ELR (cell line): Measurements from ENCODE around the gene DGKG.
A peak's percentile ranks its signal among the peaks of the same experiment; 100 is the strongest.

ENCODE experiments used
- DNase-seq: peaks from one replicate; pipeline ENCODE4 v3.0.0-alpha.2; 2015; ENCODE audit warnings: low read depth

The DGKG gene

GRCh38 chr3:186141790-186142189, 220.2 kb downstream of the DGKG start:
- DNase-seq, result no peak

- DNase-seq, result no peak
Observed at GRCh38 chr3:186138272-186138981, 223.6 kb downstream of the DGKG start.

- DNase-seq, result peak; percentile 11
Observed at GRCh38 chr3:186137051-186137685, 224.9 kb downstream of the DGKG start.

- no peak for DNase-seq
Observed at GRCh38 chr3:186133980-186134379, 228.1 kb downstream of the DGKG start.

GRCh38 chr3:186132487-186132886, 229.5 kb downstream of the DGKG start:
- no peak for DNase-seq

GRCh38 chr3:186129206-186129605, 232.8 kb downstream of the DGKG start:
- no peak for DNase-seq

GRCh38 chr3:186128158-186128557, 233.9 kb downstream of the DGKG start:
- no peak for DNase-seq

- no peak for DNase-seq
Observed at GRCh38 chr3:186127463-186127862, 234.6 kb downstream of the DGKG start.

GRCh38 chr3:186125118-186125517, 236.9 kb downstream of the DGKG start:
- DNase-seq, result no peak

- DNase-seq, result no peak
Observed at GRCh38 chr3:186124592-186124991, 237.4 kb downstream of the DGKG start.

GRCh38 chr3:186123012-186123411, 239.0 kb downstream of the DGKG start:
- DNase-seq, result no peak

GRCh38 chr3:186121968-186122367, 240.1 kb downstream of the DGKG start:
- no peak for DNase-seq

GRCh38 chr3:186121278-186121677, 240.8 kb downstream of the DGKG start:
- DNase-seq, result no peak

GRCh38 chr3:186119499-186119898, 242.5 kb downstream of the DGKG start:
- DNase-seq, result no peak

- no peak for DNase-seq
Observed at GRCh38 chr3:186118692-186119091, 243.3 kb downstream of the DGKG start.

GRCh38 chr3:186117521-186118134, 244.4 kb downstream of the DGKG start:
- no peak for DNase-seq

- no peak for DNase-seq
Observed at GRCh38 chr3:186115239-186115996, 246.6 kb downstream of the DGKG start.

- DNase-seq, result no peak
Observed at GRCh38 chr3:186110975-186111974, 250.8 kb downstream of the DGKG start.

GRCh38 chr3:186109897-186110803, 251.9 kb downstream of the DGKG start:
- peak; percentile 48 for DNase-seq
